ENCODE results near the gene ENTPD1.
"Not testable (repeated sequence)": the region's sequence is repeated elsewhere in the genome, so short reads cannot be mapped to it uniquely, and the experiment has no call there.

Gene ENTPD1

DNA sequence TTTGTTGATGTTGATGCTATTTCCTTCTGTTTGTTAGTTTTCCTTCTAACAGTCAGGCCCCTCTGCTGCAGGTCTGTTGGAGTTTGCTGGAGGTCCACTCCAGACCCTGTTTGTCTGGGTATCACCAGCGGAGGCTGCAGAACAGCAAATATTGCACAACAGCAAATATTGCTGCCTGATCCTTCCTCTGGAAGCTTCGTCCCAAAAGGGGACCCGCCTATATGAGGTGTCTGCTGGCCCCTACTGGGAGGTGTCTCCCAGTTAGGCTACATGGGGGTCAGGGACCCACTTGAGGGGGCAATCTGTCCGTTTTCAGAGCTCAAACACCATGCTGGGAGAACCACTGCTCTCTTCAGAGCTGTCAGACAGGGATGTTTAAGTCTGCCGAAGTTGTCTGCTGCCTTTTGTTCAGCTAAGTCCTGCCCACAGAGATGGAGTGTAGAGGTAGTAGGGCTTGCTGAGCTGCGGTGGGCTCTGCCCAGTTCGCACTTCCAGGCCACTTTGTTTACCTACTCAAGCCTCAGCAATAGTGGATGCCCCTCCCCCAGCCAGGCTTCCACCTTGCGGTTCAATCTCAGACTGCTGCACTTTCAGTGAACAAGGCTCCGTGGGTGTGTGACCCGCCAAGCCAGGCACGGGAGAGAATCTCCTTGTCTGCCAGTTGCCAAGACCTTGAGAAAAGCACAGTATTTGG is 50.9 kb downstream of the ENTPD1 start:
- DNase-seq (ENCODE audit: low spot score); ATAC-seq (ENCODE audit: low read depth); H3K36me3 ChIP-seq (ENCODE audit: low read depth); H3K9me3 ChIP-seq (ENCODE audit: severe bottlenecking); H3K4me1 ChIP-seq (ENCODE audit: insufficient read depth, poor library complexity, severe bottlenecking); H3K27me3 ChIP-seq (ENCODE audit: insufficient read depth, poor library complexity, severe bottlenecking); H3K4me3 ChIP-seq (ENCODE audit: severe bottlenecking); H3K27ac ChIP-seq (ENCODE audit: poor library complexity, severe bottlenecking): not testable (repeated sequence)

DNA sequence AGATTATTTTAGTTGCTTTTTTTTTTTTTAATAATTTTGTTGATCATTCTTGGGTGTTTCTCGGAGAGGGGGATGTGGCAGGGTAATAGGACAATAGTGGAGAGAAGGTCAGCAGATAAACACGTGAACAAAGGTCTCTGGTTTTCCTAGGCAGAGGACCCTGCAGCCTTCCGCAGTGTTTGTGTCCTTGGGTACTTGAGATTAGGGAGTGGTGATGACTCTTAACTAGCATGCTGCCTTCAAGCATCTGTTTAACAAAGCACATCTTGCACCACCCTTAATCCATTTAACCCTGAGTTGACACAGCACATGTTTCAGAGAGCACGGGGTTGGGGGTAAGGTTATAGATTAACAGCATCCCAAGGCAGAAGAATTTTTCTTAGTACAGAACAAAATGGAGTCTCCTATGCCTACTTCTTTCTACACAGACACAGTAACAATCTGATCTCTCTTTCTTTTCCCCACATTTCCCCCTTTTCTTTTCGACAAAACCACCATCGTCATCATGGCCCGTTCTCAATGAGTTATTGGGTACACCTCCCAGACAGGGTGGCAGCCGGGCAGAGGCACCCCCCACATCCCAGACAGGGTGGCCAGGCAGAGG is 52.8 kb downstream of the ENTPD1 start:
- DNase-seq (ENCODE audit: low spot score); H3K27me3 ChIP-seq (ENCODE audit: insufficient read depth, poor library complexity, severe bottlenecking); H3K36me3 ChIP-seq (ENCODE audit: low read depth); H3K4me1 ChIP-seq (ENCODE audit: insufficient read depth, poor library complexity, severe bottlenecking); ATAC-seq (ENCODE audit: low read depth); H3K9me3 ChIP-seq (ENCODE audit: severe bottlenecking); H3K27ac ChIP-seq (ENCODE audit: poor library complexity, severe bottlenecking); H3K4me3 ChIP-seq (ENCODE audit: severe bottlenecking): not testable (repeated sequence)

DNA sequence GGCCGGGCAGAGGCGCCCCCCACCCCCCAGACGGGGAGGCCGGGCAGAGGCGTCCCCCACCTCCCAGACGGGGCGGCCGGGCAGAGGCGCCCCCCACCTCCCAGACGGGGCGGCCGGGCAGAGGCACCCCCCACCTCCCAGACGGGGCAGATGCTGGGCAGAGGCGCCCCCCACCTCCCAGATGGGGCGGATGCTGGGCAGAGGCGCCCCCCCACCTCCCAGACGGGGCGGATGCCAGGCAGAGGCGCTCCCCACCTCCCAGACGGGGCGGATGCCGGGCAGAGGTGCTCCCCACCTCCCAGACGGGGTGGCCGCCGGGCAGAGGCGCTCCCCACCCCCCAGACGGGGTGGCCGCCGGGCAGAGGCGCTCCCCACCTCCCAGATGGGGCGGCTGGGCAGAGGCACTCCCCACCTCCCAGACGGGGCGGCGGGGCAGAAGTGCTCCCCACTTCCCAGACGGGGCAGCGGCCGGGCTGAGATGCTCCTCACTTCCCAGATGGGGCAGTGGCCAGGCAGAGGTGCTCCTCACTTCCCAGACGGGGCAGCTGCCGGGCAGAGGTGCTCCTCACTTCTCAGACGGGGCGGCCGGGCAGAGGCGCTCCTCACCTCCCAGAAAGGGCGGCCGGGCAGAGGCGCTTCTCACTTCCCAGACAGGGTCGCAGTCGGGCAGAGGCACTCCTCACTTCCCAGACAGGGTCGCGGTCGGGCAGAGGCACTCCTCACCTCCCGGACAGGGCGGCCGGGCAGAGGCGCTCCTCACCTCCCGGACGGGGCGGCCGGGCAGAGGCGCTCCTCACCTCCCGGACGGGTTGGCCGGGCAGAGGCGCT is 53.6 kb downstream of the ENTPD1 start:
- Histone ChIP-seq H3K27me3 (ENCODE audit: insufficient read depth, poor library complexity, severe bottlenecking) (no peaks in the 10 kb centered on the region), H3K4me1 (ENCODE audit: insufficient read depth, poor library complexity, severe bottlenecking) (no peaks in the 10 kb centered on the region), H3K4me3 (ENCODE audit: severe bottlenecking) (no peak overlapping the region), H3K36me3 (ENCODE audit: low read depth) (no peaks in the 10 kb centered on the region), H3K9me3 (ENCODE audit: severe bottlenecking) (no peaks in the 10 kb centered on the region), H3K27ac (ENCODE audit: poor library complexity, severe bottlenecking) (no peak overlapping the region)
- DNase-seq (ENCODE audit: low spot score) (no peak), ATAC-seq (ENCODE audit: low read depth) (no peak)
- TF ChIP-seq, protein P1, sequence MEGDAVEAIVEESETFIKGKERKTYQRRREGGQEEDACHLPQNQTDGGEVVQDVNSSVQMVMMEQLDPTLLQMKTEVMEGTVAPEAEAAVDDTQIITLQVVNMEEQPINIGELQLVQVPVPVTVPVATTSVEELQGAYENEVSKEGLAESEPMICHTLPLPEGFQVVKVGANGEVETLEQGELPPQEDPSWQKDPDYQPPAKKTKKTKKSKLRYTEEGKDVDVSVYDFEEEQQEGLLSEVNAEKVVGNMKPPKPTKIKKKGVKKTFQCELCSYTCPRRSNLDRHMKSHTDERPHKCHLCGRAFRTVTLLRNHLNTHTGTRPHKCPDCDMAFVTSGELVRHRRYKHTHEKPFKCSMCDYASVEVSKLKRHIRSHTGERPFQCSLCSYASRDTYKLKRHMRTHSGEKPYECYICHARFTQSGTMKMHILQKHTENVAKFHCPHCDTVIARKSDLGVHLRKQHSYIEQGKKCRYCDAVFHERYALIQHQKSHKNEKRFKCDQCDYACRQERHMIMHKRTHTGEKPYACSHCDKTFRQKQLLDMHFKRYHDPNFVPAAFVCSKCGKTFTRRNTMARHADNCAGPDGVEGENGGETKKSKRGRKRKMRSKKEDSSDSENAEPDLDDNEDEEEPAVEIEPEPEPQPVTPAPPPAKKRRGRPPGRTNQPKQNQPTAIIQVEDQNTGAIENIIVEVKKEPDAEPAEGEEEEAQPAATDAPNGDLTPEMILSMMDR (IDR thresholded peaks at IDR 0.05; ENCODE audit: poor library complexity, severe bottlenecking): no peak

DNA sequence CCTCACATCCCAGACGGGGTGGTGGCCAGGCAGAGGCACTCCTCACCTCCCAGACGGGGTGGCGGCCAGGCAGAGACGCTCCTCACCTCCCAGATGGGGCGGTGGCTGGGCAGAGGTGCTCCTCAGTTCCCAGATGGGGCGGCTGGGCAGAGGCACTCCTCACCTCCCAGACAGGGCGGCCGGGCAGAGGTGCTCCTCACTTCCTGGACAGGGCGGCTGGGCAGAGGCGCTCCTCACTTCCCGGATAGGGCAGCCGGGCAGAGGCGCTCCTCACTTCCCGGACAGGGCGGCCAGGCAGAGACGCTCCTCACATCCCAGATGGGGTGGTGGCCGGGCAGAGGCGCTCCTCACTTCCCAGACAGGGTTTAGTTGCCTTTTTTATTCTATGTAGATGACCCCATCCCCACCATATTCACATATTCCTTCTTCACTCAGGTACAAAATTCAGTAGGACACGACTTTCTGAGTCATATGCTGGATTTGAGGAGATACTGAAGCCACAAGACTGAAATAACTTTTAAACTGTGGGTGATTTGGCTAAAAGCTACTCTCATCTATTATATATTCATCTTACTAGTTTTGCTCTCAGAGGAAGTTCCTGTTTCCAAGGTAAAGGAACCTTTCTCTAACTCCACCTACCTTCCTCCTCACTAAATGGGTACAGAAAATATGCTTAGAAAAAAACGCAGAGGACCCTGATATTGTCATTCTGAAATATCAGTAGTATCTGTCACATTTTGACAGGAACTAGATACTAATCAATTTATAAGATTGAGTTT is 54.4 kb downstream of the ENTPD1 start:
- H3K27me3 ChIP-seq (ENCODE audit: insufficient read depth, poor library complexity, severe bottlenecking): no peaks in the 10 kb centered on the region
- H3K9me3 ChIP-seq (ENCODE audit: severe bottlenecking): no peaks in the 10 kb centered on the region
- DNase-seq (ENCODE audit: low spot score) (no peak), ATAC-seq (ENCODE audit: low read depth) (no peak)
- no peaks in the 10 kb centered on the region for H3K36me3 ChIP-seq (ENCODE audit: low read depth)
- TF ChIP-seq, protein P1 (IDR thresholded peaks at IDR 0.05; ENCODE audit: poor library complexity, severe bottlenecking): no peak
- H3K4me3 ChIP-seq (ENCODE audit: severe bottlenecking): no peak overlapping the region
- H3K4me1 ChIP-seq (ENCODE audit: insufficient read depth, poor library complexity, severe bottlenecking): no peaks in the 10 kb centered on the region
- H3K27ac ChIP-seq (ENCODE audit: poor library complexity, severe bottlenecking): no peak overlapping the region

DNA sequence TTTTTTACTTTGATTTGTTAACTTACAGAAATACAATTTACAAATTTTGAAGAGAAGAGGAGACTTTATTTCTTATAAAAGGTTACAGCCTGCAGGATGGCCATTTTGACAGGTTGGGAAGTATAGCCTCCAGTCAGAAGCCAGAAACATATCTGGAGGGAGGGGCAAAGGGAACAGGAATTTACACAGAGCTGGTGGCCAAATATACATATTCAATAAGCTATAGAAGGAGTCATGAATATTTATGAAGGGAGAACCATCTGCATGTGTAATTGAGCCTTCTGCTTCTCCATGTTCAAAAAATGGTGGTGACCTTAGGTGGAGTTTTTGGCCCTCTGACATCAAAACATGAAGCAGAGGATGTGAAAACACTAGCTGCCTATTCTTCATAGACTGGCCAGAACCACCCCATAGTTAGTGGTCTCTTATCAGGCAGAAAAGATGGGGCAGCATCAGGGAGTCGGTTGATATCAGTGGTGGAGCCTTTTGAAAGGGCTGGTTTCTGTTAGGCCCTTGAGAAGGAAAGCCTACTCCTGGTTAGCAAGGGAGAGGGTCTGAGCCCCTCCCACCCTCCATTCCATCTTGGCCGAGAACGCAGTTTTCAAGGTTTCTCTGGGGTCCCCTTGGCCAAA is 57.2 kb downstream of the ENTPD1 start:
- no peak overlapping the region for H3K27ac ChIP-seq (ENCODE audit: poor library complexity, severe bottlenecking)
- no peak for ATAC-seq (ENCODE audit: low read depth)
- H3K36me3 ChIP-seq (ENCODE audit: low read depth): no peaks in the 10 kb centered on the region
- H3K9me3 ChIP-seq (ENCODE audit: severe bottlenecking): no peaks in the 10 kb centered on the region
- H3K4me3 ChIP-seq (ENCODE audit: severe bottlenecking): no peak overlapping the region
- DNase-seq (ENCODE audit: low spot score): no peak
- H3K27me3 ChIP-seq (ENCODE audit: insufficient read depth, poor library complexity, severe bottlenecking): no peaks in the 10 kb centered on the region
- no peaks in the 10 kb centered on the region for H3K4me1 ChIP-seq (ENCODE audit: insufficient read depth, poor library complexity, severe bottlenecking)
- TF ChIP-seq, protein P1 (IDR thresholded peaks at IDR 0.05; ENCODE audit: poor library complexity, severe bottlenecking): no peak

All from RWPE2 (cell line).